ENCODE measurements around the gene BCCIP.

The BCCIP gene

GRCh38 chr10:125797994-125798662 is 25.2 kb upstream of the BCCIP start:
- DNase-seq: no peak

- DNase-seq: no peak
These were observed 23.7 kb upstream of the BCCIP start for GRCh38 chr10:125799451-125800182.

- DNase-seq: no peak
These were observed 21.8 kb upstream of the BCCIP start for GRCh38 chr10:125801574-125801973.

- no peak for DNase-seq
These were observed 21.2 kb upstream of the BCCIP start for GRCh38 chr10:125802131-125802530.

GRCh38 chr10:125802739-125803138 is 20.6 kb upstream of the BCCIP start:
- no peak for DNase-seq

- DNase-seq: no peak
These were observed 15.3 kb upstream of the BCCIP start for GRCh38 chr10:125808047-125808446.

GRCh38 chr10:125811251-125811650 is 12.1 kb upstream of the BCCIP start:
- DNase-seq: no peak

- no peak for DNase-seq
These were observed 11.1 kb upstream of the BCCIP start for GRCh38 chr10:125812128-125812750.

GRCh38 chr10:125815764-125816163 is 7.6 kb upstream of the BCCIP start:
- no peak for DNase-seq

- no peak for DNase-seq
These were observed 6.8 kb upstream of the BCCIP start for GRCh38 chr10:125816548-125816947.

- no peak for DNase-seq
These were observed 5.9 kb upstream of the BCCIP start for GRCh38 chr10:125817337-125817946.

- DNase-seq: no peak
These were observed 2.6 kb upstream of the BCCIP start for GRCh38 chr10:125820701-125821100.

- peak; percentile 18 to 30 for DNase-seq
These were observed 411 bp downstream of the BCCIP start for GRCh38 chr10:125823663-125824251.

GRCh38 chr10:125824736-125825135 is 1.4 kb downstream of the BCCIP start:
- DNase-seq: no peak

GRCh38 chr10:125827133-125827532 is 3.8 kb downstream of the BCCIP start:
- no peak for DNase-seq

GRCh38 chr10:125828311-125828710 is 5.0 kb downstream of the BCCIP start:
- no peak for DNase-seq

GRCh38 chr10:125836746-125837145 is 13.4 kb downstream of the BCCIP start:
- no peak for DNase-seq

- DNase-seq: no peak
These were observed 15.6 kb downstream of the BCCIP start for GRCh38 chr10:125838802-125839575.

- DNase-seq: no peak
These were observed 17.1 kb downstream of the BCCIP start for GRCh38 chr10:125840406-125840805.

- DNase-seq: no peak
These were observed 17.6 kb downstream of the BCCIP start for GRCh38 chr10:125840955-125841354.

GRCh38 chr10:125843603-125844329 is 20.4 kb downstream of the BCCIP start:
- DNase-seq: no peak

- no peak for DNase-seq
These were observed 21.4 kb downstream of the BCCIP start for GRCh38 chr10:125844751-125845221.
